Vagina (tissue), 2 donors: ENCODE measurements around the gene TAOK2. TPM values are rescaled to one million over a fixed set of nuclear protein-coding genes. Genes with fewer than 3 reads are reported as not detected.

ENCODE experiments used
- DNase-seq, 2 donors: peaks; one replicate each; pipeline ENCODE4 v3.0.0-alpha.2; 2017; ENCODE audit errors: extremely low spot score in 2 of 2
- H3K27ac ChIP-seq: fragments of 200-600 bp; sonication (generic); one replicate; pipeline ENCODE4 v1.5.1; 2019
- H3K27me3 ChIP-seq: fragments of 200-600 bp; sonication (generic); one replicate; pipeline ENCODE4 v1.5.1; 2019
- H3K36me3 ChIP-seq, 2 donors: fragments of 200-600 bp; sonication (generic); one replicate each; pipeline ENCODE4 v1.5.1; 2017 to 2019
- H3K4me1 ChIP-seq: fragments of 200-600 bp; sonication (generic); one replicate; pipeline ENCODE4 v1.5.1; 2019
- H3K4me3 ChIP-seq, 2 donors: fragments of 200-600 bp; sonication (generic); 1 replicate in 1 of 2; 2 replicates in 1 of 2; pipeline ENCODE4 v1.5.1; 2016 to 2019
- H3K9me3 ChIP-seq: fragments of 200-600 bp; sonication (generic); one replicate; pipeline ENCODE4 v1.5.1; 2019
- CTCF ChIP-seq, 3 experiments: fragments of 450-650 bp in 2 of 3; fragments of 200-600 bp in 1 of 3; sonication (generic) in 1 of 3; IDR thresholded peaks; one replicate each; pipeline ENCODE4 v1.5.1; 2017 to 2019; ENCODE audit warnings: antibody characterized with exemption in 3 of 3, mild to moderate bottlenecking in 2 of 3, moderate library complexity in 2 of 3
- POLR2A ChIP-seq, 2 donors: fragments of 450-650 bp; IDR thresholded peaks; one replicate each; pipeline ENCODE4 v1.6.1; 2017; ENCODE audit warnings: antibody characterized with exemption in 2 of 2, mild to moderate bottlenecking in 2 of 2, moderate library complexity in 2 of 2
- POLR2AphosphoS5 ChIP-seq, 2 donors: sonication (generic); formaldehyde crosslinking; IDR thresholded peaks; one replicate each; pipeline ENCODE4 v1.9.0; 2017; ENCODE audit warnings: antibody characterized with exemption in 2 of 2, mild to moderate bottlenecking in 2 of 2, low read depth in 1 of 2; ENCODE audit not compliant: insufficient read depth in 1 of 2
- intact Hi-C: fragments of 100-400 bp; cut with DNase I; formaldehyde crosslinking; loops from one replicate; pipeline ENCODE4 v1.15.1; 2023
- total RNA-seq: library from RNA; depleted of rRNA; stranded (reverse); fragments of >200 nt; gene quantifications from one replicate; pipeline ENCODE4 v1.2.3, GENCODE V29; 2016

TAOK2 gene
- total RNA-seq, 1 donor from 2014 or later, result 33.1 TPM

DNA sequence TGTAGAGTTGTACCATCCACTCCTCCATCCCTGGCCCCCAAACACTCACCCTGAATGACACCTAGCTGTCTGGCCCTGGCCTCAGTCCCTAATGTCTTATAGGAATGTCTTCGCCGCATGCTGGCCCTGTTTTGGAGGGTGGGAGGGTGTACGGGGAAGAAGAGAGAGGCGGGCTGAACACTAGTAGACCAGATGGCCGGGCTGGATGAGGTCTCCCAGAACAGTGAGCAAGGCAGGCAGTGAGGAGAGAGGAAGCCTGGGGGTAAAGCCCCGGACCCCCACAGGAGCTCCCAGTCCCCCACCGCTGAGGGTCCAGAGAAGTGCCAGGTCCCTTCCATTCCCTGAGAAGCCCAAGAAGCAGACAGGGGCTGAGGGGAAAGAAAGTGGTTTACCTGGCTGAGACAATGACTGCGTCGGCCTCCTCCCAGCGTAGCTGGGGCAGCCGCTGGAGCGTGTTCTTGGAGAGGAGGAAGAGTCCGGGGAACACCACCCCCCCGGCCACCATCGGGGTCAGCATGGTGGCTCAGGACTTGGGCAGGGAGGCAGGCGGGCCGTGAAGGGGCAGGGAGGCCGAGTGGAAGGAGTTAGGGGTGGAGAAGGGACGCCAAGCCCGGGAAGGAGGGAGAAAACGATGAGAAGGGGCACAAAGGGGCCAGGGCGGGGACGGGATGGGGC, 56.5 kb downstream of the TAOK2 start:
- Histone ChIP-seq H3K4me3 (no peak overlapping the region), H3K27me3 (peaks cover 7% of the 10 kb centered on the region), H3K27ac (no peak overlapping the region), H3K4me1 (peaks cover 9% of the 10 kb centered on the region), H3K36me3 (no peaks in the 10 kb centered on the region), H3K9me3 (no peaks in the 10 kb centered on the region)
- TF ChIP-seq POLR2AphosphoS5 (IDR thresholded peaks at IDR 0.05; ENCODE audit: insufficient read depth in 1 of 2, low read depth in 1 of 2) (no peak), CTCF (IDR thresholded peaks at IDR 0.05) (no peak), POLR2A (IDR thresholded peaks at IDR 0.05) (no peak)
- intact Hi-C loops, result no loop called here
- DNase-seq, result no peak

DNA sequence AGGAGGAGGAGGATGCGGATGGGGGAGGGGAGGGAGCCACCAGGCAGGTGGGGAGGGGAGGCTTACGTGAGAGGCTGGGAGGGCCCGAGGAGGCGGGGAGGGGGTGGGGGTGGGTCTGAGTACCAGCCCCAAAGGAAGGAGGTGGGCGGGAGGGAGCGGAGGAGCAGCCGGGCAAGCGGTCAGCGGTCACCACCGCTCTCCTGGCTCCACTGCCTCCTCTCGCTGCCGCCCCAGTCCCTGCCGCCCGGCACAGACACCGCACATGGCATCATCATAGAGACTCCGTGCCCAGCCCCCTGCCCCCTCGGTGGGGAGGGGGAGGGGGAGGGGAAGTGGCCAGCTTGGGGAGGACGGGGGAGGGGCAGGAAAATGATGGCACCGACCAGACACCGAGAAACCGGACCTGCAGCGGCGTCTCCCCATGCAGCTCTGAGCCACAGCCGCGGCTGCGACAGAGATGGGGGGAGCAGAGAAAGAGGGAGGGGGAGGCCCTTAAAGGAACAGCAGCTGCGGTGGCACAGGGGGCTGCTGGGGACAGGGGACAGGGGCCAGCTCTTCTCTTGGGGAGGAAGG, 57.3 kb downstream of the TAOK2 start, which contains the start of gene TLCD3B:
TSS of gene TLCD3B (minus strand) at position 431 of the 573 bp plus-strand sequence. CDS start 744 bp downstream, outside the sequence.
- TF ChIP-seq POLR2AphosphoS5 (IDR thresholded peaks at IDR 0.05; ENCODE audit: insufficient read depth in 1 of 2, low read depth in 1 of 2), result no peak
- TF ChIP-seq CTCF (IDR thresholded peaks at IDR 0.05), result no peak
- TF ChIP-seq POLR2A (IDR thresholded peaks at IDR 0.05), result no peak
- no peak for DNase-seq
- Histone ChIP-seq H3K27ac (no peak within 1 kb of the TSS), H3K27me3 (peaks cover 7% of the 10 kb centered on the region), H3K4me3 (no peak within 1 kb of the TSS), H3K4me1 (peaks cover 9% of the 10 kb centered on the region), H3K36me3 (no peaks in the 10 kb centered on the region), H3K9me3 (no peaks in the 10 kb centered on the region)
- intact Hi-C loops, result no loop called here

DNA sequence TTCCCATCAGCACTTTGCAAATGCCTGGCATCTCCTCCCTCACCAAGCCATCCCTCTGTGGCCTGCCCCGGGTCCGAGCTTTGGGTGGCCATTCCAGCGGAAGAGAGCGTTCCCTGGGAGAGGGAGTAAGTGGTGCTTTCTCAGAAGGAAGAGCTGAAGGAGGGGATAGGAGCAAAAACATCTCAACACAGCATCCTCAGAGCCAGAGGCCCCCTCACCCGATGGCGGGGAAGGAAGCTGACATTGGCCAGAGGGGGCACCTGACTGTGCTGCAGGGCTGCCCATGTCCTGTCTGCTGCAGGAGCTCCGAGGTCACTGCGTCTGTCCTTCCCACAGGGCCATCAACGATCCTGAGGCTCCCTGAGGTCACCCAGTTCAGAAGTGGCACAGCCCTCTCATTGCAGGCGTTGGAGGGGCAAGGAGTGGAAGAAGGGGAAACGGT, 57.8 kb downstream of the TAOK2 start:
- intact Hi-C loops, result no loop called here
- H3K27me3 ChIP-seq, result peaks cover 7% of the 10 kb centered on the region
- no peaks in the 10 kb centered on the region for H3K9me3 ChIP-seq
- H3K27ac ChIP-seq, result no peak overlapping the region
- H3K36me3 ChIP-seq, result no peaks in the 10 kb centered on the region
- no peak for DNase-seq
- peaks cover 9% of the 10 kb centered on the region for H3K4me1 ChIP-seq
- no peak for TF ChIP-seq CTCF (IDR thresholded peaks at IDR 0.05)
- no peak overlapping the region for H3K4me3 ChIP-seq

DNA sequence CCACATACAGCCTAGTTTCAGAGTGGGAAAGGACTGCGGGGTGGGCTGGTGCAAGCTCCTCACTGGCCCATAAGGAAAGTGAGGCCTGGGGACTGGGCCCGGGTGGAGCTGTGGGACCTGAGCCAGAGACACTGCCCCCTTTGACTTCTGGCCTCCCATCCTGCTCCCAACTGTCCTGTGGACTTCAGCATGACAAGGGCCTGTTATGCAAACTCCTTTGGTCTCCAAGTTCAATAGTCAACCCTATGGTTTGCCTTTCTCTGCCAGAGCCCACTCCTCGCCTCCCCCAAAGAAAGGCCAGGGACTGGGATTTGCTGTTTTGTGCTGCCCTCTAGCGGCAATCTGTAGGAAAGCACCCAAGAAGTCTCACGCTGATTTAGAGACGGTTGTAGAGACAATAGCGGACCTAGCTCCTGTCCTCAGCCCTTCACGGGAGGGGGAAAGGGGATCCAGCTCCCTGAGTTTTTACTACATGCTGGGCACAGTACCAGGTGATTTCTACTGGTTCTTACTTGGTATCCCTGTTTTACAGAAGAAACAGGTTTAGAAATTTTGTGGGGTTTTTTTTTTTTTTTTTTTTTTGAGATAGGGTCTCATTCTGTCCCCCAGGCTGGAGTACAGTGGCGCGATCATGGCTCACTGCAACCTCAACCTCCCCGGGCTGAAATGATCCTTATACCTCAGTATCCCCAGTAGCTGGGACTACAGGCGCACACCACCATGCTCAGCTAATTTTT, 58.6 kb downstream of the TAOK2 start:
- intact Hi-C loops, result no loop called here
- no peak for DNase-seq
- H3K27me3 ChIP-seq, result peaks cover 7% of the 10 kb centered on the region

More for the DNA sequence above, 58.6 kb downstream of the TAOK2 start:
- peaks cover 9% of the 10 kb centered on the region for H3K4me1 ChIP-seq
- no peaks in the 10 kb centered on the region for H3K36me3 ChIP-seq
- no peak overlapping the region for H3K4me3 ChIP-seq
- H3K9me3 ChIP-seq, result no peaks in the 10 kb centered on the region
- no peak overlapping the region for H3K27ac ChIP-seq
- TF ChIP-seq POLR2AphosphoS5 (IDR thresholded peaks at IDR 0.05; ENCODE audit: insufficient read depth in 1 of 2, low read depth in 1 of 2) (no peak), CTCF (IDR thresholded peaks at IDR 0.05) (peak in 1 of 3 experiments; percentile 28)
